Measurements from ENCODE around the gene GRAMD1A.

The GRAMD1A gene

GRCh38 chr19:34991542-34992333 is 8.4 kb upstream of the GRAMD1A start:
- TF ChIP-seq GATA3 (IDR thresholded peaks at IDR 0.05; ENCODE audit: low read depth, low read length): no peak
- TF ChIP-seq GATA2 (IDR thresholded peaks at IDR 0.05; ENCODE audit: low read depth, low read length): no peak

GRCh38 chr19:34994286-34994642 is 5.9 kb upstream of the GRAMD1A start:
- TF ChIP-seq GATA2 (IDR thresholded peaks at IDR 0.05; ENCODE audit: low read depth, low read length): no peak
- TF ChIP-seq GATA3 (IDR thresholded peaks at IDR 0.05; ENCODE audit: low read depth, low read length): no peak

GRCh38 chr19:34994643-34995541 is 5.2 kb upstream of the GRAMD1A start:
- TF ChIP-seq GATA2 (IDR thresholded peaks at IDR 0.05; ENCODE audit: low read depth, low read length) (no peak), GATA3 (IDR thresholded peaks at IDR 0.05; ENCODE audit: low read depth, low read length) (no peak)

- TF ChIP-seq GATA3 (IDR thresholded peaks at IDR 0.05; ENCODE audit: low read depth, low read length): no peak
- no peak for TF ChIP-seq GATA2 (IDR thresholded peaks at IDR 0.05; ENCODE audit: low read depth, low read length)
These were observed 4.6 kb upstream of the GRAMD1A start for GRCh38 chr19:34995551-34995950.

- TF ChIP-seq GATA3 (IDR thresholded peaks at IDR 0.05; ENCODE audit: low read depth, low read length) (no peak), GATA2 (IDR thresholded peaks at IDR 0.05; ENCODE audit: low read depth, low read length) (no peak)
These were observed 3.0 kb upstream of the GRAMD1A start for GRCh38 chr19:34997071-34997617.

GRCh38 chr19:34998777-34999497 is 1.2 kb upstream of the GRAMD1A start:
- TF ChIP-seq GATA3 (IDR thresholded peaks at IDR 0.05; ENCODE audit: low read depth, low read length) (no peak), GATA2 (IDR thresholded peaks at IDR 0.05; ENCODE audit: low read depth, low read length) (no peak)

GRCh38 chr19:35000338-35000646 is 169 bp downstream of the GRAMD1A start:
- TF ChIP-seq GATA3 (IDR thresholded peaks at IDR 0.05; ENCODE audit: low read depth, low read length): no peak
- TF ChIP-seq GATA2 (IDR thresholded peaks at IDR 0.05; ENCODE audit: low read depth, low read length): no peak

- no peak for TF ChIP-seq GATA3 (IDR thresholded peaks at IDR 0.05; ENCODE audit: low read depth, low read length)
- TF ChIP-seq GATA2 (IDR thresholded peaks at IDR 0.05; ENCODE audit: low read depth, low read length): no peak
These were observed 751 bp downstream of the GRAMD1A start for GRCh38 chr19:35000647-35001501.

GRCh38 chr19:35002037-35002535 is 2.0 kb downstream of the GRAMD1A start:
- no peak for TF ChIP-seq GATA3 (IDR thresholded peaks at IDR 0.05; ENCODE audit: low read depth, low read length)
- TF ChIP-seq GATA2 (IDR thresholded peaks at IDR 0.05; ENCODE audit: low read depth, low read length): no peak

- TF ChIP-seq GATA3 (IDR thresholded peaks at IDR 0.05; ENCODE audit: low read depth, low read length) (no peak), GATA2 (IDR thresholded peaks at IDR 0.05; ENCODE audit: low read depth, low read length) (no peak)
These were observed 4.6 kb downstream of the GRAMD1A start for GRCh38 chr19:35004517-35005255.

GRCh38 chr19:35005256-35005977 is 5.3 kb downstream of the GRAMD1A start:
- TF ChIP-seq GATA2 (IDR thresholded peaks at IDR 0.05; ENCODE audit: low read depth, low read length) (no peak), GATA3 (IDR thresholded peaks at IDR 0.05; ENCODE audit: low read depth, low read length) (no peak)

Measured in SH-SY5Y (cell line).